Endothelial cell of hepatic sinusoid (primary cell): Measurements from ENCODE around the gene TEAD4.

Source experiments
- in situ Hi-C: cut with HindIII; loops from 2 replicates; pipeline ENCODE4 v1.10.0; 2017; ENCODE audit warnings: low sequenced_read_pairs

TEAD4 gene

DNA sequence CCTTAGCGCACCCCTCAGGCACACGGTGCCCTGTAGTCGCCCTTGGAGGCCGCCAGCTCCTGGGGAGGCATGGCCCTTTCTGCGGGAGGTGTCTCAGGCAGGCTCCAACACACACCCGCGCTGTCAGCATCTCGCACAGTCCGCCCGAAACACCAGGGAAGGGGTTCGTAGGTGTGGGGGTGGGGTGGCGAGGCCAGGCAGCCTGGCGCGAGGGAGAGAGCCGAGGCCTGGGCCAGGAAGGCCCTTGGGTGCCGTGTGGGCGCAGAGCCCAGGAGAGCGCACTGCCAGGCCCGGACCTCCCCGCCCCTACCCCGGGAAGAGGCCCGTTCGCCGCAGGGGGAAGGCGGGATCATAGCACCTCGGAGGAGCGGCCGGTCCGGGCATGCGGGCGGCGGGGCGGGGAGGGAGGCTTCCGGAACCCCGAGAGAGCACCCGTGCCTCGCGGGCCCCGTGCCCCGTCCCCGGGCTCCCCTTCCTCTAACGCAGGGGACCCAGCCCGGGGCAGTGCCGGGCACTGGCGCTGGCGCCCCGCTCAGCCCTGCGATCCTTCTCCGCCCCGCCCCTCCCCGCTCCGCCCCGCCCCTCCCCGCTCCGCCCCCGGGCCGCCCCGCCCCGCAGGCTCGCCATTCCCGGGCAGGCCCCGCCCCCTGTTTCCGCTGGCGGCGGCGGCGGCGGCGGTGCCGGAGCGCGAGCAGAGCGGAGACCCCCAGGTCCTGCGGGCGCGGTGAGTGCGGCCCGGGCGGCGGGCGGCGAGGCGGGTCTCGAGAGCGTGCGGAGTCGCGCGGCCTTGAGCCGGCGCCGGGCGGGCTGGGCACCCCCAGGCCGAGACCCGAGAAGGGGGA is 117.8 kb downstream of the TEAD4 start, which contains the start of gene TSPAN9:
TSPAN9 (plus strand) TSS at position 650 of the 842 bp plus-strand sequence. CDS start 123,815 bp downstream, outside the sequence.
- in situ Hi-C loops: loop anchor here (5.0 kb wide), 2 partner anchors 55 to 200 kb away; no protein-coding TSS in a partner anchor

- in situ Hi-C loops: loop anchor here (5.0 kb wide), 2 partner anchors 55 to 200 kb away; no protein-coding TSS in a partner anchor
Observed at GRCh38 chr12:3077572-3078081, 118.4 kb downstream of the TEAD4 start.

- in situ Hi-C loops: loop anchor here (5.0 kb wide), 2 partner anchors 54 to 199 kb away; no protein-coding TSS in a partner anchor
Observed at GRCh38 chr12:3078086-3078820, 119.1 kb downstream of the TEAD4 start.

DNA sequence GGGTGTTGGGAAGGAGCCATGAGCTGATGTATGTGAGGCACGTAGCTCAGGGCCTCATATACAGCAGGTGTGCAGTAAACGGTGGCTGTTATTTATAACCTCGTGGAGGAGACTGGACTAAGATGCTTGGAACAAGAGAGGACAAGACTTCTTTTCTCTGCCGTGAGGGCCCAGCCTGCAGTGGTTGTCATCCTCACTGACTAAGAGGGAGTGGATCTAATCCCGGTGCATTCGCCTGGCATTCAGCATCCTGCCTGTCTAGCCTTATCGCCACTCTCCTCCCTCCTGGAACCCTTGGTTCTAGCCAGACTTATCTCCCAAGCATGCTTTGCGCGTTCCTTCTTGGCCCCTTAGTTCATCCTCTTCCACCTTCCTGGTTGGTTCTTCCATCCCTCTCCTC is 121.9 kb downstream of the TEAD4 start:
- in situ Hi-C loops: no loop called here

DNA sequence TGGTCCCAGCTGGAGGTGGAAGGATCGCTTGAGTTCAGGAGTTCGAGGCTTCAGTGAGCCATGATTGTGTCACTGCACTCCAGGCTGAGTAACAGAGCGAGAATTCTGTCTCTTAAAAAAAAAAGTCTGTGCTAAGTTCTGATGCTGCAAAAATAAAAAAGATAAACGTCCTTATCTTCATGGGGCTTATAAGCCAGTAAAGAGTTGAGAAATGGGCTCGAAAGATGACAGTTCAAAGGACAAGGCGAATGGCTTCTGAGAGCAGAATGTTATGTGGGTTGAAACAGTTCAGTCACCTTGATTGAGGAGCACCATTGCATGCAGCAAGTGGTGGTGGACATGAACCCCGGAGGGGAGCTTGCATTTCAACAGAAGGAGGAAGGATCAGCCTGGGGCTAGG is 122.7 kb downstream of the TEAD4 start:
- in situ Hi-C loops: no loop called here

GRCh38 chr12:3083241-3083920 is 124.2 kb downstream of the TEAD4 start:
- in situ Hi-C loops: no loop called here

GRCh38 chr12:3083921-3084347 is 124.7 kb downstream of the TEAD4 start:
- in situ Hi-C loops: no loop called here

GRCh38 chr12:3084742-3085141 is 125.5 kb downstream of the TEAD4 start:
- in situ Hi-C loops: no loop called here

DNA sequence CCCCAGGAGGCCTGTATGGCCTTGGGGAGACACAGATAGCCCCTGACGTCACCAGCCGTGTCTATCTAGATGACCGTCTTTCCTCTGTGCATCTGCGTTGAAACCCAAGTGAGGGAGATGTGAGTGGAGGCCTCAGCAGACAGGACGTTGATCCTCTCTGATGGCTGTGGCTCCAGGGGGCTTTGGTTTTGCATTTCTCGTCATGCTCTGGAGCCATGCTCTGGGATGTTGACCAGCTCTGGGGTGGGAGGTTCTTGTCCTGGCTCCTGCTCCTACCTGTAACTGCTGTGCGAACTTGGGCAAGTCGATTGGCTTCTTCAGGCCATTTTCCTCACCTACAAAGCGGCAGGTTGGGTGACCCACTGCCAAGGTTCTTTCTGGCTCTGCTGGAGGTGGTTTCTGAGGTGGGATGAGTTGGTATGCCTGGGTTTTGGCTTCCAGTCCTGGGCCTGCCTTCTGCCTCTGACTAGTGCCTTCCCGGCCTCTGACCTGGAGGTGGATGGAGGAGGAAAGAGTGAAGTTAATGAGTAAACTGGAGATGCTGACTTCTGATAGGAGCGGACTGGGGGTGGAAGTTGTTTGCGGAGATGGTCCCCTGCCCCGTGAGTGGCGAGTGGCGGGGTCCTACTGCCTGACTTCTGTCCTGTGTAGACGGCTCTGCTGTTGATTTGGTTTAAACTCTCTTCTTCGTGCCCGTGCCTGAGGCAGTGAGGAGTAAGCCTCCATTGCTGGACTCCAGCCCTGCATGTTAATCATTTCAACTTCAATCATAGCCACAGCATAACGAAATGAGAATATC is 126.3 kb downstream of the TEAD4 start:
- in situ Hi-C loops: no loop called here

GRCh38 chr12:3086211-3086610 is 127.0 kb downstream of the TEAD4 start:
- in situ Hi-C loops: no loop called here

GRCh38 chr12:3086729-3087323 is 127.6 kb downstream of the TEAD4 start:
- in situ Hi-C loops: no loop called here

DNA sequence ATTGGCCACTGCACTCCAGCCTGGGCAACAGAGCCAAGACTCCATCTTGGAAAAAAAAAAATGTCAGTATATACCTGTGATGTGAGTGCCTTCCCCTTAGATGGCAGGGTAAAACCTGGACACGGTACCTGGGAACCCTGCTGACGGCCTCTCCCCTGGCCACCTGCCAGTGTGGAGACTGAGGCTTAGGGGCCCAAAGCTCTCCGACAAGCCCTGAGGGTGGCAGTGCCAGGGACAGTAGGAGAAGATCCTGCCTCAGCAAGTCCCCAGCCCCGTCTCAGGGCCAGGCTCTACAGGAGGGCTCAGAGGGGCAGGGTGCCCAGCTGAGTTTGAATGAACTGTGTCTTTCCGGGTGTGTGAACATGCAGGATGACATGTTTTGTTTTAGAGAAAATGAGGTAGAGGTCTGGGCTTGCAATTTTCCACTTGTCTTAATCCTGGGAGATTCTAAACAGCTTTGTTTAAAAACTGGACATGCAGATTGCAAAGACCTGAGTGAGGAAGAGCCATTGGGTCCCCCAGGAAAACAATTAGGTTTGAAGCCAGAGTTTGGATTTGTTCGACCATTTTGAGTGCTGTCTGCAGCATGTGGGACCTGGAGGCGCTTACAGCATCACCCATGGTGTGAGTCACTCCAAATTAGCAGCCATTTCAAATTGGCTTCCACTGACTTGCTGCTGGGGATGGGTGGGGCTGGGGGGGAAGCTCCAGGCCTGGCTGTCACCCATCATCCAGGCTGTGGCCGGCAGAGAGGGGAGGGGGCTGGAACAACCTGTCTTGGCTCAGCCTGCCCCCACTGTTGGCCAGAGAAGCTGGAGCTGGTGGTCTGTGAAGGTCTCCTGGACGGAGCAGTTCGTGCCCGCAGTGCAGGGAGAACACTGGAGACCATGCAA is 128.8 kb downstream of the TEAD4 start:
- in situ Hi-C loops: no loop called here

- in situ Hi-C loops: no loop called here
Observed at GRCh38 chr12:3089588-3089987, 130.4 kb downstream of the TEAD4 start.
